SK-N-SH (cell line): ENCODE data around the gene TMEM131.

Experiments used
- FOSL2 ChIP-seq: IDR thresholded peaks from 2 replicates; pipeline ENCODE4 v1.4.0; 2012; ENCODE audit warnings: low read depth, mild to moderate bottlenecking, moderate library complexity, borderline replicate concordance
- MXI1 ChIP-seq: IDR thresholded peaks from 2 replicates; pipeline ENCODE4 v1.6.1; 2012; ENCODE audit warnings: mild to moderate bottlenecking, low read depth, low read length, improper control_type of control experiment
- PBX3 ChIP-seq: IDR thresholded peaks from 2 replicates; pipeline ENCODE4; 2012
- POLR2AphosphoS5 ChIP-seq: IDR thresholded peaks from 2 replicates; pipeline ENCODE4 v1.6.1; 2012; ENCODE audit warnings: low read depth, low read length
- RCOR1 ChIP-seq: fragments of 150-350 bp; IDR thresholded peaks from 2 replicates; pipeline ENCODE4 v1.6.1; 2017; ENCODE audit warnings: antibody characterized with exemption, low read length
- RXRA ChIP-seq: IDR thresholded peaks from 2 replicates; pipeline ENCODE4 v1.4.0; 2012; ENCODE audit warnings: low read depth, mild to moderate bottlenecking, borderline replicate concordance
- SMC3 ChIP-seq: IDR thresholded peaks from 2 replicates; pipeline ENCODE4 v1.6.1; 2012; ENCODE audit warnings: low read depth, low read length, improper control_type of control experiment
- TAF1 ChIP-seq: IDR thresholded peaks from 2 replicates; pipeline ENCODE4 v1.6.1; 2012; ENCODE audit warnings: low read depth, mild to moderate bottlenecking, low read length, moderate library complexity, borderline replicate concordance
- TF ChIP-seq, protein P1 (sequence below): fragments of 200-600 bp; sonication (generic); IDR thresholded peaks from 2 replicates; pipeline ENCODE4 v1.6.1; 2017; ENCODE audit warnings: antibody characterized with exemption, mild to moderate bottlenecking, moderate library complexity
- TF ChIP-seq, protein P2 (sequence below): IDR thresholded peaks from 2 replicates; pipeline ENCODE4 v1.6.1; 2012; ENCODE audit warnings: mild to moderate bottlenecking, low read depth, low read length, moderate library complexity

DNA sequence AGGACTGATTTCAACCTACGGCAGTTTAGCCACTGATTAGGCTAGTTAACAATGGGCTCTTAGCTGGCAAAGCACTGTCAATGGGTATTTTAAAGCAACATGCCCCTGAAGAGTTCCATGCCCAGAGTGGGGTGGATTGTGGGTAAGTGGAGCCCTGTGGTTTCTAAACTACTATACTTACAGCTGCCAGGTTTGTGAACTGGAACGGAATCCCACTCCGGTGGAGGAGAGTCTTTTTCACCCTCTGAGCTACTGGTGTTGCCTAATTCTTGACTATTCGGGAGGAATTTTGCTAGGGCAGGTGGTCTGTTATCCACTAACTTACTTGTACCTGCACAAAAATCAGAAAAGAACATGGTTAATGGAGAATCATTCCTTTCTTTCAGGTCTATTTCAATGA is 229.8 kb downstream of the TMEM131 start:
- TF ChIP-seq, protein P1, sequence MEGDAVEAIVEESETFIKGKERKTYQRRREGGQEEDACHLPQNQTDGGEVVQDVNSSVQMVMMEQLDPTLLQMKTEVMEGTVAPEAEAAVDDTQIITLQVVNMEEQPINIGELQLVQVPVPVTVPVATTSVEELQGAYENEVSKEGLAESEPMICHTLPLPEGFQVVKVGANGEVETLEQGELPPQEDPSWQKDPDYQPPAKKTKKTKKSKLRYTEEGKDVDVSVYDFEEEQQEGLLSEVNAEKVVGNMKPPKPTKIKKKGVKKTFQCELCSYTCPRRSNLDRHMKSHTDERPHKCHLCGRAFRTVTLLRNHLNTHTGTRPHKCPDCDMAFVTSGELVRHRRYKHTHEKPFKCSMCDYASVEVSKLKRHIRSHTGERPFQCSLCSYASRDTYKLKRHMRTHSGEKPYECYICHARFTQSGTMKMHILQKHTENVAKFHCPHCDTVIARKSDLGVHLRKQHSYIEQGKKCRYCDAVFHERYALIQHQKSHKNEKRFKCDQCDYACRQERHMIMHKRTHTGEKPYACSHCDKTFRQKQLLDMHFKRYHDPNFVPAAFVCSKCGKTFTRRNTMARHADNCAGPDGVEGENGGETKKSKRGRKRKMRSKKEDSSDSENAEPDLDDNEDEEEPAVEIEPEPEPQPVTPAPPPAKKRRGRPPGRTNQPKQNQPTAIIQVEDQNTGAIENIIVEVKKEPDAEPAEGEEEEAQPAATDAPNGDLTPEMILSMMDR: no peak
- TF ChIP-seq PBX3: no peak
- TF ChIP-seq, protein P2, sequence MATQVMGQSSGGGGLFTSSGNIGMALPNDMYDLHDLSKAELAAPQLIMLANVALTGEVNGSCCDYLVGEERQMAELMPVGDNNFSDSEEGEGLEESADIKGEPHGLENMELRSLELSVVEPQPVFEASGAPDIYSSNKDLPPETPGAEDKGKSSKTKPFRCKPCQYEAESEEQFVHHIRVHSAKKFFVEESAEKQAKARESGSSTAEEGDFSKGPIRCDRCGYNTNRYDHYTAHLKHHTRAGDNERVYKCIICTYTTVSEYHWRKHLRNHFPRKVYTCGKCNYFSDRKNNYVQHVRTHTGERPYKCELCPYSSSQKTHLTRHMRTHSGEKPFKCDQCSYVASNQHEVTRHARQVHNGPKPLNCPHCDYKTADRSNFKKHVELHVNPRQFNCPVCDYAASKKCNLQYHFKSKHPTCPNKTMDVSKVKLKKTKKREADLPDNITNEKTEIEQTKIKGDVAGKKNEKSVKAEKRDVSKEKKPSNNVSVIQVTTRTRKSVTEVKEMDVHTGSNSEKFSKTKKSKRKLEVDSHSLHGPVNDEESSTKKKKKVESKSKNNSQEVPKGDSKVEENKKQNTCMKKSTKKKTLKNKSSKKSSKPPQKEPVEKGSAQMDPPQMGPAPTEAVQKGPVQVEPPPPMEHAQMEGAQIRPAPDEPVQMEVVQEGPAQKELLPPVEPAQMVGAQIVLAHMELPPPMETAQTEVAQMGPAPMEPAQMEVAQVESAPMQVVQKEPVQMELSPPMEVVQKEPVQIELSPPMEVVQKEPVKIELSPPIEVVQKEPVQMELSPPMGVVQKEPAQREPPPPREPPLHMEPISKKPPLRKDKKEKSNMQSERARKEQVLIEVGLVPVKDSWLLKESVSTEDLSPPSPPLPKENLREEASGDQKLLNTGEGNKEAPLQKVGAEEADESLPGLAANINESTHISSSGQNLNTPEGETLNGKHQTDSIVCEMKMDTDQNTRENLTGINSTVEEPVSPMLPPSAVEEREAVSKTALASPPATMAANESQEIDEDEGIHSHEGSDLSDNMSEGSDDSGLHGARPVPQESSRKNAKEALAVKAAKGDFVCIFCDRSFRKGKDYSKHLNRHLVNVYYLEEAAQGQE: no peak
- TF ChIP-seq MXI1: no peak
- TF ChIP-seq POLR2AphosphoS5: no peak
- no peak for TF ChIP-seq RXRA
- TF ChIP-seq RCOR1: no peak
- no peak for TF ChIP-seq TAF1
- TF ChIP-seq FOSL2: no peak
- TF ChIP-seq SMC3: no peak
